Thoracic aorta (tissue), 2 donors: ENCODE measurements around the gene MAP3K5. TPM values are rescaled to one million over a fixed set of nuclear protein-coding genes. Genes with fewer than 3 reads are reported as not detected.
"Not testable (repeated sequence)": the region's sequence is repeated elsewhere in the genome, so short reads cannot be mapped to it uniquely, and the experiment has no call there.

Source experiments
- ATAC-seq: fragments of 150-250 bp; one replicate; pipeline ENCODE4 v1.8.0; 2017; ENCODE audit warnings: low read depth; ENCODE audit not compliant: insufficient number of reproducible peaks, low FRiP score
- DNase-seq: peaks from one replicate; pipeline ENCODE4 v3.0.0-alpha.2; 2020; ENCODE audit warnings: low spot score
- H3K27ac ChIP-seq, 2 donors: fragments of 200-600 bp; sonication (generic); 1 replicate in 1 of 2; 2 replicates in 1 of 2; pipeline ENCODE4 v1.5.1; 2016; ENCODE audit warnings: mild to moderate bottlenecking in 2 of 2, moderate library complexity in 2 of 2
- H3K27me3 ChIP-seq: fragments of 200-600 bp; sonication (generic); replicated peaks from 2 replicates; pipeline ENCODE4 v1.6.0; 2016; ENCODE audit warnings: mild to moderate bottlenecking; ENCODE audit not compliant: insufficient read depth
- H3K36me3 ChIP-seq: fragments of 200-600 bp; sonication (generic); one replicate; pipeline ENCODE4 v1.5.1; 2016
- H3K4me1 ChIP-seq, 2 donors: fragments of 200-600 bp; sonication (generic); 1 replicate in 1 of 2; 2 replicates in 1 of 2; pipeline versions ENCODE4 v1.5.1 to v1.6.0; 2016; ENCODE audit warnings: low read depth in 2 of 2, mild to moderate bottlenecking in 1 of 2; ENCODE audit not compliant: control insufficient read depth in 1 of 2
- H3K4me3 ChIP-seq: fragments of 200-600 bp; sonication (generic); 2 replicates; pipeline ENCODE4 v1.5.1; 2016; ENCODE audit warnings: mild to moderate bottlenecking
- H3K9me3 ChIP-seq: fragments of 200-600 bp; sonication (generic); 2 replicates; pipeline ENCODE4 v1.5.1; 2016
- CTCF ChIP-seq: fragments of 200-600 bp; sonication (generic); IDR thresholded peaks from one replicate; pipeline ENCODE4 v1.5.1; 2019; ENCODE audit warnings: antibody characterized with exemption
- total RNA-seq, 2 donors: library from RNA; depleted of rRNA; stranded (reverse); fragments of >200 nt; gene quantifications; one replicate each; pipeline versions ENCODE4 v1.1.0 to v1.2.3, GENCODE V29; 2016

Gene MAP3K5
- total RNA-seq, 2 donors from 2014 or later: 73.6 to 101 TPM

- Histone ChIP-seq H3K27me3 (no peaks in the 10 kb centered on the region), H3K4me1 (peaks cover 4 to 11% of the 10 kb centered on the region in 2 donors), H3K27ac (peak overlapping the region; percentile 88 to 91), H3K36me3 (peaks cover 3% of the 10 kb centered on the region), H3K4me3 (peak overlapping the region; percentile 92), H3K9me3 (no peaks in the 10 kb centered on the region)
- no peak for ATAC-seq
- no peak for TF ChIP-seq CTCF
- DNase-seq: no peak
Observed at GRCh38 chr6:136823128-136823660, 30.9 kb upstream of the MAP3K5 start.

GRCh38 chr6:136822376-136823127 is 30.3 kb upstream of the MAP3K5 start, which contains the start of gene PEX7:
Gene PEX7 (plus strand): TSS chr6:136822592. CDS start chr6:136822666, 74 bp downstream.
- Histone ChIP-seq H3K36me3 (peaks cover 3% of the 10 kb centered on the region), H3K9me3 (no peaks in the 10 kb centered on the region), H3K4me1 (peaks cover 4 to 11% of the 10 kb centered on the region in 2 donors), H3K27ac (peak within 1 kb of the TSS; percentile 88 to 91), H3K4me3 (peak within 1 kb of the TSS; percentile 92), H3K27me3 (no peaks in the 10 kb centered on the region)
- peak; percentile 57 for TF ChIP-seq CTCF
- ATAC-seq: peak; percentile 98
- peak; percentile 66 for DNase-seq

- Histone ChIP-seq H3K9me3 (no peaks in the 10 kb centered on the region), H3K27me3 (no peaks in the 10 kb centered on the region), H3K4me3 (peak overlapping the region; percentile 92), H3K4me1 (peaks cover 4 to 11% of the 10 kb centered on the region in 2 donors), H3K27ac (peak overlapping the region; percentile 88 to 91), H3K36me3 (peaks cover 3% of the 10 kb centered on the region)
- DNase-seq: no peak
- peak; percentile 29 for ATAC-seq
- TF ChIP-seq CTCF: no peak
Observed at GRCh38 chr6:136822046-136822375, 29.7 kb upstream of the MAP3K5 start.

- DNase-seq (no peak), ATAC-seq (no peak)
- H3K27me3 ChIP-seq: no peaks in the 10 kb centered on the region
- H3K4me1 ChIP-seq: peaks cover 4 to 11% of the 10 kb centered on the region in 2 donors
- no peak overlapping the region for H3K27ac ChIP-seq
- H3K9me3 ChIP-seq: no peaks in the 10 kb centered on the region
- no peaks in the 10 kb centered on the region for H3K36me3 ChIP-seq
- no peak for TF ChIP-seq CTCF
- H3K4me3 ChIP-seq: no peak overlapping the region
Observed at GRCh38 chr6:136820561-136820960, 28.3 kb upstream of the MAP3K5 start.

GRCh38 chr6:136816656-136817055 is 24.4 kb upstream of the MAP3K5 start:
- no peak overlapping the region for H3K4me3 ChIP-seq
- no peak overlapping the region for H3K27ac ChIP-seq
- DNase-seq: no peak
- no peaks in the 10 kb centered on the region for H3K27me3 ChIP-seq
- no peaks in the 10 kb centered on the region for H3K9me3 ChIP-seq
- H3K4me1 ChIP-seq: peaks cover 2 to 3% of the 10 kb centered on the region in 2 donors
- H3K36me3 ChIP-seq: no peaks in the 10 kb centered on the region
- TF ChIP-seq CTCF: no peak
- no peak for ATAC-seq

GRCh38 chr6:136815608-136816007 is 23.3 kb upstream of the MAP3K5 start:
- H3K4me1 ChIP-seq: not testable (repeated sequence)

More at GRCh38 chr6:136815608-136816007, 23.3 kb upstream of the MAP3K5 start:
- not testable (repeated sequence) for H3K4me3 ChIP-seq, DNase-seq, H3K36me3 ChIP-seq, H3K27me3 ChIP-seq, ATAC-seq, H3K9me3 ChIP-seq, H3K27ac ChIP-seq
